Mucosa of descending colon (tissue), 3 donors: ENCODE data around the gene HMOX1. TPM values are rescaled to one million over a fixed set of nuclear protein-coding genes. Genes with fewer than 3 reads are reported as not detected.

ENCODE experiments used
- ATAC-seq: fragments of 200-7000 bp; cut with Tn5 transposase; one replicate; pipeline ENCODE4 v1.9.1; 2020; ENCODE audit warnings: mild to moderate bottlenecking, moderate library complexity
- DNase-seq, 3 donors: peaks; one replicate each; pipeline ENCODE4 v3.0.0-alpha.2; 2020
- H3K36me3 ChIP-seq: fragments of 200-600 bp; one replicate; pipeline ENCODE4 v1.8.0; 2021; ENCODE audit warnings: low read depth, mild to moderate bottlenecking
- H3K4me1 ChIP-seq: fragments of 200-600 bp; one replicate; pipeline ENCODE4 v1.8.0; 2021; ENCODE audit warnings: low read depth, mild to moderate bottlenecking
- H3K4me3 ChIP-seq: fragments of 200-600 bp; one replicate; pipeline ENCODE4 v1.8.0; 2021; ENCODE audit warnings: mild to moderate bottlenecking
- H3K9me3 ChIP-seq: fragments of 200-600 bp; one replicate; pipeline ENCODE4 v1.8.0; 2021; ENCODE audit warnings: mild to moderate bottlenecking
- intact Hi-C, 2 donors: fragments of 100-400 bp; cut with DNase I in 1 of 2; cut with micrococcal nuclease in 1 of 2; formaldehyde crosslinking; loops; one replicate each; pipeline versions ENCODE4 v1.11.0 to v1.11.1; 2022; cut with DNase I, micrococcal nuclease
- total RNA-seq, 3 donors: library from RNA; stranded (reverse); fragmentation: NEBNext Ultra II Directional in 2 of 3; extraction: Animal tissue kit (Norgen Biotek cat#: 25700) in 2 of 3; gene quantifications; one replicate each; pipeline versions ENCODE4 v1.2.1 to v1.2.4, GENCODE V29; 2021 to 2023
- TF ChIP-seq, protein P1 (sequence below): fragments of 200-600 bp; IDR thresholded peaks from one replicate; pipeline ENCODE4 v1.8.0; 2022; ENCODE audit warnings: antibody characterized with exemption, mild to moderate bottlenecking
- donor health status: DM: no; HTN: no; CAD: no; lungs with moderate emphysema.
- donor health status: DM: no; HTN: no; CAD: no.
- donor health status: DM: no; HTN: yes; CAD: no.

Gene HMOX1
- total RNA-seq, 3 donors from 2014 or later = 33.8 to 71.4 (median 55.5) TPM

DNA sequence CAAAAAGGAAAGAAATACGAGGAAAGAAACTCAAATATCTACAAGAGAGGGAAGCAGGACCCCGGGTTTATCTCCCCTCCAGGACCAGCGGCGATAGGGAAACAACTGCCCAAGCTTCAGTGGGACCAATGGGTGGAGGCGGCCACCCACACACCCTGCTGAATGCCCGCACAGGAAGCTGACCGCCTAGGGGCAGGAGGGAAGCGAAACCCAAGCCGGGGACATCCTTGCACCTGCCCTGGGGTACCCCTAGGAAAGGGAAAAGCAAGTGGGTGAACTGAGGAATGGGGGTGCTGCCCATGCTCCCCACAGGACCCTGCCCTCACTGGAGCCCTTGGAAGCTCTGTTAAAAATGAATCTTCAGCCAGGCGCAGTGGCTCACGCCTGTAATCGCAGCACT, 27.6 kb upstream of the HMOX1 start:
- H3K9me3 ChIP-seq = no peaks in the 10 kb centered on the region
- H3K4me3 ChIP-seq = no peak overlapping the region
- H3K4me1 ChIP-seq = peaks cover 4% of the 10 kb centered on the region
- peak in 1 of 3 donors; percentile 66 for DNase-seq
- no peak for ATAC-seq
- TF ChIP-seq, protein P1, sequence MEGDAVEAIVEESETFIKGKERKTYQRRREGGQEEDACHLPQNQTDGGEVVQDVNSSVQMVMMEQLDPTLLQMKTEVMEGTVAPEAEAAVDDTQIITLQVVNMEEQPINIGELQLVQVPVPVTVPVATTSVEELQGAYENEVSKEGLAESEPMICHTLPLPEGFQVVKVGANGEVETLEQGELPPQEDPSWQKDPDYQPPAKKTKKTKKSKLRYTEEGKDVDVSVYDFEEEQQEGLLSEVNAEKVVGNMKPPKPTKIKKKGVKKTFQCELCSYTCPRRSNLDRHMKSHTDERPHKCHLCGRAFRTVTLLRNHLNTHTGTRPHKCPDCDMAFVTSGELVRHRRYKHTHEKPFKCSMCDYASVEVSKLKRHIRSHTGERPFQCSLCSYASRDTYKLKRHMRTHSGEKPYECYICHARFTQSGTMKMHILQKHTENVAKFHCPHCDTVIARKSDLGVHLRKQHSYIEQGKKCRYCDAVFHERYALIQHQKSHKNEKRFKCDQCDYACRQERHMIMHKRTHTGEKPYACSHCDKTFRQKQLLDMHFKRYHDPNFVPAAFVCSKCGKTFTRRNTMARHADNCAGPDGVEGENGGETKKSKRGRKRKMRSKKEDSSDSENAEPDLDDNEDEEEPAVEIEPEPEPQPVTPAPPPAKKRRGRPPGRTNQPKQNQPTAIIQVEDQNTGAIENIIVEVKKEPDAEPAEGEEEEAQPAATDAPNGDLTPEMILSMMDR = no peak
- intact Hi-C loops = loop anchor here in 1 of 2 donors (10.0 kb wide), 1 partner anchor 271 kb away; no protein-coding TSS in a partner anchor
- H3K36me3 ChIP-seq = no peaks in the 10 kb centered on the region

- Histone ChIP-seq H3K4me3 (no peak overlapping the region), H3K36me3 (no peaks in the 10 kb centered on the region), H3K9me3 (no peaks in the 10 kb centered on the region), H3K4me1 (peaks cover 4% of the 10 kb centered on the region)
- intact Hi-C loops = loop anchor here in 1 of 2 donors (10.0 kb wide), 1 partner anchor 271 kb away; no protein-coding TSS in a partner anchor
- TF ChIP-seq, protein P1 = no peak
- no peak for DNase-seq
- ATAC-seq = no peak
Measured at GRCh38 chr22:35354068-35354467, 26.8 kb upstream of the HMOX1 start.

DNA sequence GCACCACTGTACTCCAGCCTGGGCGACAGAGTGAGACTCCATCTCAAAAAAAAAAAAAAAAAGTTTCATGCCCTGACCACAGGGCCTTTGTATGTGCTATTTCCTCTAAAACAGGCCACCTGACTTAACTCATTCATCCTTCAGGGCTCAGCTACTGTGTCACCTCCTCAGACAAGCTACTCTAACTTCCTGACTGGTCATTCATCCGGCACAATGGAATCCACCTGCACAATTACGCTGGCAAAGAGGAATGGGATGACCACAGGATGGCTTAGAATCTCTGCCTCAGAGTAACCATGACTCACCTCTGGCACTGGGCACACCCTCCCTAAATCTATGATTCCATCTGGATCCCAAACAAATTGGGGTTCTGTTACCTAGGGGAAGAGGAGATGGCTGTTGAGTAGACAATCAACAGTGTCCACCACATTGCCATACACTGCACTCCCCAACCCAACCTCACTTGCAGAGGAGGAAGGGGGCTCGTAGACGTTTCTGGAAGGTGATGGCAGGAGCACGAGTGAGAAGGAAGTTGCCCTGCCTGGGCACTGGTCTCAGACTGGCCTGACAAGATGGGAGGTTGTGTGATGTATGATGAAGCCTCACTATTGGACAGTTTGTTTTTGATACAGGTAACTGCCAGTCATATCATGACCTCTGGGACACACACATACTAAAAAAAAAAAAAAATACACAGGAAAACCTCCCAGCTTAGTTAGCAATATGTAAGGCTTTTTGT, 22.8 kb upstream of the HMOX1 start:
- DNase-seq (no peak), ATAC-seq (no peak)
- TF ChIP-seq, protein P1 = no peak
- no peak overlapping the region for H3K4me3 ChIP-seq
- H3K4me1 ChIP-seq = no peaks in the 10 kb centered on the region
- no peaks in the 10 kb centered on the region for H3K9me3 ChIP-seq
- intact Hi-C loops = loop anchor here in 1 of 2 donors (10.0 kb wide), 1 partner anchor 267 kb away; no protein-coding TSS in a partner anchor
- H3K36me3 ChIP-seq = no peaks in the 10 kb centered on the region

GRCh38 chr22:35359380-35360065, 21.4 kb upstream of the HMOX1 start:
- DNase-seq = no peak
- ATAC-seq = peak; percentile 8
- no peaks in the 10 kb centered on the region for H3K9me3 ChIP-seq
- intact Hi-C loops = loop anchor here in 1 of 2 donors (10.0 kb wide), 1 partner anchor 265 kb away; no protein-coding TSS in a partner anchor
- TF ChIP-seq, protein P1 = no peak
- no peaks in the 10 kb centered on the region for H3K4me1 ChIP-seq
- H3K36me3 ChIP-seq = no peaks in the 10 kb centered on the region
- no peak overlapping the region for H3K4me3 ChIP-seq

DNA sequence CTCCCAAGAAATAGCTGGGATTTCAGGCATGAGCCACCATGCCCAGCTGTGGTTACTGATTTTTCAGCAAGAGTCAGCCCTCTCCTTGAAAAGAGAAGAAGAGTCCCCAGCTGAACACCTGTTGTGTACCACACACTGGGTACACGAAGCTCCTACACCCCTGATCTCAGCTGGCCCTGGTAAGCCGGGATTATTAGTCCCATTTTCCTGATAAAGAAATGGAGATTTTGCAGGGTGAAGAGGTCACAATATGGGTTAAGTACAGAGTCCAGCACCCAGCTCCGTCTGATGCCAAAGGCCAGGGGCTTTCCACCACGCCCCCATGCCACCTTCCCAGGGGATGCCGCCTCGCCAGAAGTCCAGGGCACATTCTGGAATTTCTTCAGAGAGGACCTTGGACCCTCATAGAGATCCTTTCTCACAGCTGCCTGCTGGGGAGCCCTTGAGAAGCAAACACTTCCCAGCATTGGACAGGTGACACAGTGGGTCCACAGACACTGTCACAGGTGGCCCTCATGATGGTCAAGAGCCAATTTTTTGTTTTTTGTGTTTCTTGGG, 19.8 kb upstream of the HMOX1 start:
- Histone ChIP-seq H3K4me1 (no peaks in the 10 kb centered on the region), H3K9me3 (no peaks in the 10 kb centered on the region), H3K4me3 (no peak overlapping the region), H3K36me3 (no peaks in the 10 kb centered on the region)
- DNase-seq = no peak
- TF ChIP-seq, protein P1 = no peak
- intact Hi-C loops = no loop called here
- no peak for ATAC-seq
